GM12892 (cell line): ENCODE measurements around the gene OSBPL10.

Experiments used
- DNase-seq: peaks from one replicate; pipeline ENCODE4 v3.0.0; 2011; ENCODE audit not compliant: insufficient read length
- FAIRE-seq: peaks from 2 replicates; lab custom pipeline; 2011; peaks lifted over from hg19 to GRCh38; lab: Jason Lieb, UNC
- POLR2A ChIP-seq: IDR thresholded peaks from 2 replicates; pipeline ENCODE4 v1.6.1; 2011; ENCODE audit warnings: low read depth, low read length, control low read depth
- POLR2AphosphoS5 ChIP-seq: IDR thresholded peaks from 2 replicates; pipeline ENCODE4 v1.6.1; 2011; ENCODE audit warnings: low read depth, low read length, control low read depth
- TAF1 ChIP-seq: IDR thresholded peaks from 2 replicates; pipeline ENCODE4 v1.6.1; 2011; ENCODE audit warnings: low read depth, mild to moderate bottlenecking, control low read depth, low read length, borderline replicate concordance

Gene OSBPL10

GRCh38 chr3:31917303-31918005, 63.6 kb downstream of the OSBPL10 start:
- FAIRE-seq (peak; percentile 74), DNase-seq (no peak)

GRCh38 chr3:31911643-31912042, 69.4 kb downstream of the OSBPL10 start:
- no peak for FAIRE-seq
- TF ChIP-seq POLR2A = no peak
- TF ChIP-seq TAF1 = no peak
- no peak for TF ChIP-seq POLR2AphosphoS5
- no peak for DNase-seq

More at GRCh38 chr3:31917303-31918005, 63.6 kb downstream of the OSBPL10 start:
- TF ChIP-seq TAF1 = no peak
- no peak for TF ChIP-seq POLR2A
- TF ChIP-seq POLR2AphosphoS5 = no peak

- DNase-seq = no peak
- TF ChIP-seq POLR2A = no peak
- no peak for TF ChIP-seq POLR2AphosphoS5
- no peak for TF ChIP-seq TAF1
- no peak for FAIRE-seq
Observed at GRCh38 chr3:31911124-31911523, 69.9 kb downstream of the OSBPL10 start.

- FAIRE-seq = no peak
- TF ChIP-seq POLR2AphosphoS5 (no peak), TAF1 (no peak), POLR2A (no peak)
- no peak for DNase-seq
Observed at GRCh38 chr3:31909455-31909854, 71.6 kb downstream of the OSBPL10 start.

GRCh38 chr3:31908391-31909097, 72.5 kb downstream of the OSBPL10 start:
- FAIRE-seq (no peak), DNase-seq (no peak)
- no peak for TF ChIP-seq POLR2A
- no peak for TF ChIP-seq TAF1
- no peak for TF ChIP-seq POLR2AphosphoS5

- DNase-seq (no peak), FAIRE-seq (no peak)
- TF ChIP-seq POLR2AphosphoS5 (no peak), TAF1 (no peak), POLR2A (no peak)
Observed at GRCh38 chr3:31906182-31906581, 74.9 kb downstream of the OSBPL10 start.

GRCh38 chr3:31903686-31904431, 77.2 kb downstream of the OSBPL10 start:
- no peak for FAIRE-seq
- TF ChIP-seq TAF1 (no peak), POLR2AphosphoS5 (no peak), POLR2A (no peak)
- DNase-seq = no peak

GRCh38 chr3:31900583-31900982, 80.5 kb downstream of the OSBPL10 start:
- no peak for TF ChIP-seq POLR2A
- TF ChIP-seq POLR2AphosphoS5 = no peak
- no peak for TF ChIP-seq TAF1
- FAIRE-seq (no peak), DNase-seq (no peak)

- DNase-seq (no peak), FAIRE-seq (no peak)
- no peak for TF ChIP-seq TAF1
- TF ChIP-seq POLR2AphosphoS5 = no peak
- TF ChIP-seq POLR2A = no peak
Observed at GRCh38 chr3:31896648-31897433, 84.2 kb downstream of the OSBPL10 start.

GRCh38 chr3:31896026-31896425, 85.0 kb downstream of the OSBPL10 start:
- DNase-seq = no peak
- TF ChIP-seq TAF1 (no peak), POLR2AphosphoS5 (no peak), POLR2A (no peak)
- FAIRE-seq = no peak
